Central memory CD8-positive, alpha-beta T cell (primary cell): ENCODE results near the gene USP32.
"Not testable (repeated sequence)": the region's sequence is repeated elsewhere in the genome, so short reads cannot be mapped to it uniquely, and the experiment has no call there.

Experiments used
- ATAC-seq: fragments of 150-1000 bp; cut with Tn5 transposase; replicated peaks from 2 replicates; pipeline ENCODE4 v1.10.0; 2022; ENCODE audit warnings: mild to moderate bottlenecking, moderate FRiP score, moderate number of reproducible peaks; ENCODE audit not compliant: poor library complexity, severe bottlenecking; ENCODE audit errors: extremely low read depth
- DNase-seq, 2 donors: peaks; one replicate each; pipeline ENCODE4 v3.0.0; 2021; ENCODE audit warnings: low spot score in 2 of 2
- H3K27ac Mint-ChIP-seq: one replicate; pipeline ENCODE4 v1.8.0; 2022; ENCODE audit warnings: low read depth, mild to moderate bottlenecking, moderate library complexity, mixed read lengths
- H3K27me3 Mint-ChIP-seq: one replicate; pipeline ENCODE4 v1.8.0; 2022; ENCODE audit warnings: mixed read lengths
- H3K36me3 Mint-ChIP-seq: one replicate; pipeline ENCODE4 v1.8.0; 2022; ENCODE audit warnings: mild to moderate bottlenecking, moderate library complexity, mixed read lengths; ENCODE audit not compliant: insufficient read depth
- H3K4me1 Mint-ChIP-seq: one replicate; pipeline ENCODE4 v1.8.0; 2022; ENCODE audit warnings: mixed read lengths
- H3K4me3 Mint-ChIP-seq: one replicate; pipeline ENCODE4 v1.8.0; 2022; ENCODE audit warnings: mild to moderate bottlenecking, moderate library complexity, mixed read lengths
- H3K9me3 Mint-ChIP-seq: one replicate; pipeline ENCODE4 v1.8.0; 2022; ENCODE audit warnings: mixed read lengths

Gene USP32

DNA sequence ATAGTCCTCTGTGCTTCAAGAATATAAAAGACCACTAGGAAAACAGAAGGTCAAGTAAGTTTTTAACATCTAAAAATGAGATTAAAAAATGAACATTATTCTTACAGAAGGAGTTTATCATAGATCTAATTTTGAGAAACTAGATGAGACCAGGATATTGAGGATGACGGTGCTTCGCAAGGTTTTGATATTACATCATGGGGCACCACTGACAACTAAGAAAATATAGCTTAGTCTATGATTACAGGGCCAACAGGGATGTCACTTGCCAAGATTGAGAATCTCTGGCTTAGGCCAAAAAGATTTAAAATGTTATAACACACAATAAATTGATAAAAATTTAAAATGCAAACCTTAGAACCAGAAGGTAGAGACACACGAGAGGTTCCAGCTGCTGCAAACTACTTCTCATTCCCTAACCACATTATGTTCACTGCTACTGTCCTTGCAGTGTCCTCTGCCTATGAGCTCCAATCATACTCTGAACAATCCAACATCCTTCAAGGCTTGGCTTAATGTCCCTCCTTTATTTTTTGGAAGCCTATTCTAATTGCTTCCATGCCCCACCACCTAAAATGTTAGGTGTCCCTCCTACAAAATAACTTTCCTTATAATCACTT is 33.2 kb downstream of the USP32 start:
- H3K4me1 Mint-ChIP-seq = peaks cover 35% of the 10 kb centered on the region
- no peak for ATAC-seq
- H3K27ac Mint-ChIP-seq = no peak overlapping the region

DNA sequence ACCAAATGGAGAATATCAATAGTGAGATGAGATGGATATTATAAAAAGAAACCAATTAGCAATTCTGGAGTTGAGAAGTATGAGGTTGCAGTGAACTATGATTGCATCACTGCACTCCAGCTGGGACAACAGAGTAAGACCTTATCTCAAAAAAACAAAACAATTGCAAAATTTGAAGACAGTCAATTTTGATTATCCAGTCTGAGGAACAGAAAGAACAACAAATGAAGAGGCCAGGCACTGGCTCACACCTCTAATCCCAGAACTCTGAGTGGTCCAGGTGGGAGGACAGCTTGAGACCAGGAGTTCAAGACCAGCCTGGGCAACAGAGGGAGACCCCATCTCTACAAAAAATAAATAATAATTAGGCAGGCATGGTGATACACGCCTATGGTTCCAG is 35.0 kb downstream of the USP32 start:
- DNase-seq (no peak), ATAC-seq (no peak)
- H3K27ac Mint-ChIP-seq = peak overlapping the region; percentile 4
- H3K36me3 Mint-ChIP-seq = peaks cover 2% of the 10 kb centered on the region
- H3K4me3 Mint-ChIP-seq = no peak overlapping the region
- no peaks in the 10 kb centered on the region for H3K9me3 Mint-ChIP-seq
- H3K4me1 Mint-ChIP-seq = peaks cover 42% of the 10 kb centered on the region
- H3K27me3 Mint-ChIP-seq = no peaks in the 10 kb centered on the region

More for the DNA sequence above, 33.2 kb downstream of the USP32 start:
- H3K27me3 Mint-ChIP-seq = no peaks in the 10 kb centered on the region
- H3K9me3 Mint-ChIP-seq = no peaks in the 10 kb centered on the region
- no peak overlapping the region for H3K4me3 Mint-ChIP-seq
- H3K36me3 Mint-ChIP-seq = peaks cover 2% of the 10 kb centered on the region
- no peak for DNase-seq

DNA sequence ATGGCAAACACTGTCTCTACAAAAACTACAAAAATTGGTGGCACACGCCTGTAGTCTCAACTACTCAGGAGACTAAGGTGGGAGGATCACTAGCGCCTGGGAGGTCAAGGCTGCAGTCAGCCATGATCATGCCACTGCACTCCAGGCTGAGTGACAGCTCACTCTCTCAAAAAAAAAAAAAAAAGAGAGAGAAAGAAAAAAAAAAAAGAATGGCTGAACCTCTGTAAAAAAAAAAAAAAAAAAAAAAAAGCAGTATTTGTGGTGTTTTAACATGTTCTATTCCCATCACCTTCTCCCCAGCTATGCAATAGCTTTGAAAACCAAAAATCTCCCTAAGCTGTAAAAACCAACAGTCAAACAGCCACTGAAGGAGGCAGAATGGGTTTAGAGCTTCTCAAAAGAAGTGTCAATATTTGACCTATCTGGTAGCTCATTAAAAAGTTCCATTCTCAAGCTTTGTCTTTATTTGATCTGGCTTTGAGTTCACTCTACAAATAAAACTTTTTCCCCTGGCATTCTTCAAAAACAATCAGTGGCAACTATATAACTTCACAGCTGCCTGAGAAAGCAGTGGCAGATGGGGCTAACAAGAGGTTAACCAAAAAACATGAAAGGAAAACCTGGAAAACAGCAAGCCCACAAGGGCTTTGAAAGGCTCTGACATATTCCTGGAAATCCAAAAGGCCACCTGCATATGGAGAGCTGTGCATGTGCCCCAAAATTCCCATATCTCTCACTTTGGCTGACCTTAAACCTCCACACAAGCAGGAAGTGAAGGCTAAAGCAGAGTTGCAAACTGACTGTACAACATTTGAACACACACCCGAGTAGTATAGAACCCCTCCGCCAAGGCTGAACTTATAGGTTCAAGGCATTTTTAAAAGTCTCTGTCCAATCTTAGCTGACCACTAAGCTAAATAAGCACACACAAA is 36.0 kb downstream of the USP32 start:
- peaks cover 42% of the 10 kb centered on the region for H3K4me1 Mint-ChIP-seq
- ATAC-seq (no peak), DNase-seq (no peak)
- no peak overlapping the region for H3K4me3 Mint-ChIP-seq
- no peaks in the 10 kb centered on the region for H3K9me3 Mint-ChIP-seq
- peaks cover 2% of the 10 kb centered on the region for H3K36me3 Mint-ChIP-seq
- no peaks in the 10 kb centered on the region for H3K27me3 Mint-ChIP-seq
- H3K27ac Mint-ChIP-seq = peak overlapping the region; percentile 29

DNA sequence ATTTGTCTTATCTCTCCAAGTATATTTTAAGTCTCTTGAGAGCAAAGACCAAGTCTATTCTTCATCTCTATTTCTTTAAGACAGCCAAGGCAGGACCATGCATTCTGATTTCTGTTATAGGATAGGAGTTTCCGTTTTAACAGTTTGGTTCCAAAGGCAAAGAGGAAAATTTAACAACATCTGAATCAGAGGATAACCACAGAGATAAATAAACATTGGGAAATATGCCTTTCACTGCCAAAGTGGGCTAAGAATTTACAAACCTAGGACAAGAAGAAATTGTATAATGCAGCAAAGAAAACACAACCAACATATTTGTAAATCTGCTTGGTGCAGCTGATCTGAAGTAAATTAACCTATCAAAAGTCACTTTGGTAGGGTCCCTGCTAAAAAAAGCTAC is 37.7 kb downstream of the USP32 start:
- peaks cover 40% of the 10 kb centered on the region for H3K4me1 Mint-ChIP-seq
- H3K4me3 Mint-ChIP-seq = no peak overlapping the region
- peaks cover 2% of the 10 kb centered on the region for H3K36me3 Mint-ChIP-seq
- no peak overlapping the region for H3K27ac Mint-ChIP-seq
- ATAC-seq = no peak
- no peak for DNase-seq
- no peaks in the 10 kb centered on the region for H3K9me3 Mint-ChIP-seq
- H3K27me3 Mint-ChIP-seq = no peaks in the 10 kb centered on the region

DNA sequence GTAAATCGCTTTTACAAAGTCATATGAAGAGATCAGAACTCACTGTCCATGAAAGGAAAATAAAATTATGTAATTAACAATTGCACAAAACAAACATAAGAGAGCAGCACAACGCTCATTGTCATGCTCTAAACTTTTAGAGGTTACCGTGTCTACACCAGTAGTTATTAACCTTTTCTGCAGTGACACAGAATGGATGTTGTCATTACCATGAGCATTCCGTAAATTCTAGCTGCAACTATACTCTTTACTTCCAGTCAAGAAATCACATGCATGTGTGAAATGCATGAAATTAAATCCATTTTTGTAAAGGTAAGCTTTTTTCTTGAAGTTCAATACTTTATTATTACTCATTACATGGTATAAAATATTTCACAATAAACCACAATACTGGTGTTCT is 38.2 kb downstream of the USP32 start:
- H3K27me3 Mint-ChIP-seq = no peaks in the 10 kb centered on the region
- H3K27ac Mint-ChIP-seq = no peak overlapping the region
- DNase-seq (no peak), ATAC-seq (no peak)
- H3K9me3 Mint-ChIP-seq = no peaks in the 10 kb centered on the region
- no peak overlapping the region for H3K4me3 Mint-ChIP-seq
- H3K36me3 Mint-ChIP-seq = no peaks in the 10 kb centered on the region
- peaks cover 36% of the 10 kb centered on the region for H3K4me1 Mint-ChIP-seq

DNA sequence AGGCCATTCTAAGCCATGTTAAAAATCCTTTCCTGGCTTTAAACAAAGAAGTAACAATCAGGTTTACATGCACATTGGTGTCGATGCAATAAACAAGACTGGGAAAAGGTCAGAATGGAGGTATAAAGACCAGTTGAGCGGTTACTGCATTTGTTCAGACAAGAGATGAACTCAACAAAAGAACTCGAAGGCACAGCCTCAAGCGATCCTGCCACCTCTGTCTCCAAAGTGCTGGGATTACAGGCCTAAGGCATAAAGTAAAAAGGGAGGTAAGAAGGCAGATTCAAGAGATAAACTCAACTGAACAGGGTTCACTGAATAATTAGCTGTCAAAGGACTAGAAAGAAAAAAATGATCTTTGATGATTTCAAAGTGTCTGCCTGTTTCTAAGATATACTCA is 39.4 kb downstream of the USP32 start:
- Mint-ChIP-seq H3K4me3 (no peak overlapping the region), H3K4me1 (peaks cover 41% of the 10 kb centered on the region), H3K27me3 (no peaks in the 10 kb centered on the region), H3K27ac (no peak overlapping the region), H3K9me3 (no peaks in the 10 kb centered on the region), H3K36me3 (no peaks in the 10 kb centered on the region)
- ATAC-seq = no peak
- no peak for DNase-seq

DNA sequence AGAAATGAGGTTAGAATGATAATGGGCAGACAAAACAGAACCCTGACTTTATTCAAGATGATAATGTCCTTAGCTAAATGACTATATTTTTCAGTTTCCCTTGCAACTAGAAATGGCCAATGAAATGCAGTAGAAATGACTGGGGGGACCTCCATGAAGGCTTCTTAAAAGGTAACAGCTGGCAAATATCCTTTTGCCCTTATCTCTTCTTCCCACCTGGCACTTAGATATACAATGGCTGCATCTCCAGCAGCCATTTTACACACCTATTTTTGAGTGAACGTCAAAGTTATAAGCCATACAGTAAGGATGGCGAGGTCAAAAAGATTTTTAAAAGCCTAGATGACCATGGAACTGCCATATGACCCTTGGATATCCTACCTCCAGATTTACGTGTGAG is 39.9 kb downstream of the USP32 start:
- H3K27ac Mint-ChIP-seq = no peak overlapping the region
- no peaks in the 10 kb centered on the region for H3K36me3 Mint-ChIP-seq
- no peak for DNase-seq
- ATAC-seq = no peak
- no peaks in the 10 kb centered on the region for H3K27me3 Mint-ChIP-seq
- no peak overlapping the region for H3K4me3 Mint-ChIP-seq
- H3K4me1 Mint-ChIP-seq = peaks cover 41% of the 10 kb centered on the region
- no peaks in the 10 kb centered on the region for H3K9me3 Mint-ChIP-seq

DNA sequence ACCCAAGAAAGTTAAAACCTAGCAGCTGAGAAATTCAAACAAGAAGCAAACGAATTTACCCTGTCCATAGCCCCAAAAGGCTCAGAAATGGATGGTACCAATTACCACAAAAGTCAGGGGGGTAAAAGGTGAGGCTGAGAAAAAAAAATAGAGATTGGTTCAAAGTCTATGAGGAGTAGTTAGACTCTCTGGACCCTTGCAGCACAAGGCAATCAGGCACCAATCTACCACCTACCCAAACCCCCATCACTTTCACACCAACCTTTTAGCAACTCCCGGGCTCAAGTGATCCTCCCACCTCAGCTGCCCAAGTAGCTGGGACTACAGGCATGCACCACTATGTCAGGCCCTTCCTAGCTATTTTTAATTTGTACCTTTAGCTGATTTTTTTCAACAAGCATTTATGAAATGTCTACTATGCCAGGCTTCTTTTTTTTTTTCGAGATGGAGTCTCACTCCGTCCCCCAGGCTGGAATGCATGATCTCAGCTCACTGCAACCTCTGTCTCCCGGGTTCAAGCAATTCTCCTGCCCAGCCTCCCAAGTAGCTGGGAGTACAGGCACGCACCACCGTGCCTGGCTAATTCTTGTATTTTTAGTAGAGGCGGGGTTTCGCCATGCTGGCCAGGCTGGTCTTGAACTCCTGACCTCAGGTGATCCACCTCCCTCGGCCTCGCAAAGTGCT is 40.8 kb downstream of the USP32 start:
- ATAC-seq = no peak
- H3K27ac Mint-ChIP-seq = no peak overlapping the region
- peaks cover 32% of the 10 kb centered on the region for H3K4me1 Mint-ChIP-seq
- no peaks in the 10 kb centered on the region for H3K27me3 Mint-ChIP-seq
- no peaks in the 10 kb centered on the region for H3K9me3 Mint-ChIP-seq
- no peak for DNase-seq
- H3K4me3 Mint-ChIP-seq = no peak overlapping the region
- H3K36me3 Mint-ChIP-seq = no peaks in the 10 kb centered on the region

DNA sequence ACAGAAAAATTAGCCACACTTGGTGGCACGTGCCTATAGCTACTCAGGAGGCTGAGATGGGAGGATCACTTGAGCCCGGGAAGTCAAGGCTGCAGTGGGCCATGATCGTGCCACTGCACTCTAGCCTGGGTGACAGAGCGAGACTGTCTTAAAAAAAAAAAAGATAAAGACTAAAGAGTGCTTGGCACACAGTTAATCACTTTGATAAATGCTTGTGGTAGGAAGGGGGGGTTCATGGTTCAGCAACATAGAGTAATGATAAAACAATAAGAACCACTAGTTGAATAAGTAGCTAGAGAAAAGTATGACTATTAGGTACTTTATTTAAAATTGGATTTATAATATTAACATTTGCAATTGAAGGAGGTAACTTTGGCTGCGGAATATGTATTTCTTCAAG is 43.3 kb downstream of the USP32 start:
- H3K27me3 Mint-ChIP-seq = no peaks in the 10 kb centered on the region
- H3K27ac Mint-ChIP-seq = no peak overlapping the region
- DNase-seq = no peak
- H3K9me3 Mint-ChIP-seq = no peaks in the 10 kb centered on the region
- H3K4me3 Mint-ChIP-seq = no peak overlapping the region
- no peak for ATAC-seq
- peaks cover 12% of the 10 kb centered on the region for H3K4me1 Mint-ChIP-seq
- peaks cover 5% of the 10 kb centered on the region for H3K36me3 Mint-ChIP-seq

DNA sequence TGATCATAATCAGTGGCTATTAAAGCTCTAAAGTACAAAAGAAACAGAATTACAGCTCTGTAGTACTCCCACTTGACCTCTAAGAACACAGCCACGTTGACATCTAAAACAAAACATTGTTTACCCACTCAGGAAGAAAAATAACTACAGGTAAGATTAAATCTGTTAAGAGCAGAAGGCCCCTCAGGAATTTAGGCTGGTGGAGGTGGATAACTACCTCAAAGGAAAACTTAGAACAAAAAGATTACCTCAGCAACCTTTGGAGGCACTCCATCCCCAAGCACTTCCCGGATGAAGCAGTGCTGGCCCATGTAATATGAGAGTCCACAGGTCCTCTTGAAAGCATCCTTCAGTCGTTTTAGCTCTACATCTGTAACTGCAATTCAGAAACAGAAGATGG is 46.7 kb downstream of the USP32 start:
- ATAC-seq (no peak), DNase-seq (no peak)
- H3K9me3 Mint-ChIP-seq = no peaks in the 10 kb centered on the region
- no peak overlapping the region for H3K27ac Mint-ChIP-seq
- H3K27me3 Mint-ChIP-seq = no peaks in the 10 kb centered on the region
- H3K36me3 Mint-ChIP-seq = peaks cover 13% of the 10 kb centered on the region
- H3K4me1 Mint-ChIP-seq = peaks cover 14% of the 10 kb centered on the region
- no peak overlapping the region for H3K4me3 Mint-ChIP-seq

DNA sequence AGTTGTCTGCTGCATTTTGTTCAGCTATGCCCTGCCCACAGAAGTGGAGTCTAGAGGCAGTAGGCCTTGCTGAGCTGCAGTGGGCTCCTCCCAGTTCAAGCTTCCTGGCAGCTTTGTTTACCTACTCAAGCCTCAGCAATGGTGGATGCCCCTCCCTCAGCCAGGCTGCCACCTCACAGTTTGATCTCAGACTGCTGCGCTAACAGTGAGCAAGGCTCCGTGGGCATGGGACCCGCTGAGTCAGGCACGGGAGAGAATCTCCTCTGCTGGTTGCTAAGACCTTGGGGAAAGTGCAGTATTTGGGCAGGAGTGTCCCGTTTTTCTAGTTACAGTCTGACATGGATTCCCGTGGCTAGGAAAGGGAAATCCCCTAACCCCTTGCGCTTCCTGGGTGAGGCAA is 49.4 kb downstream of the USP32 start:
- DNase-seq, H3K4me3 Mint-ChIP-seq, H3K27me3 Mint-ChIP-seq, H3K9me3 Mint-ChIP-seq, H3K27ac Mint-ChIP-seq, H3K4me1 Mint-ChIP-seq, ATAC-seq: not testable (repeated sequence)
- peaks cover 14% of the 10 kb centered on the region for H3K36me3 Mint-ChIP-seq

DNA sequence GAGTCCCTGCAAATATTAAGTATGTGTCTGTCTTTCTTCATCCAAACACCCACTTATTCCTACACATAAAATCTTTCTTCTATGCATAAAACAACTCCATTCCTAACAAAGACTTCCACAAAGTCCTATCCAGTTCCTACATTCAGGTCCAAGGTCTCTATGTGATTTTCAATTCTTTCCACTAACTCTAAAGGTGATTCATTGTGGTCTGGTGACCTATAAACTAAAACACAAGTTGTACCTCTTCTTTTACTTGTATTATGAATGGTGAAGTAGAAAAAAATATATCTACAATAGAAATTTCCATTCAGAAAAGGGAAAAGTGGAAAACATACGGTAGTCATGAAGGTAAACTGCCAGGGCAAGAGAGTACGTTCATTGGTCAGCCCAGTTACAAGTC is 56.6 kb downstream of the USP32 start:
- Mint-ChIP-seq H3K36me3 (peaks cover 5% of the 10 kb centered on the region), H3K27ac (no peak overlapping the region), H3K27me3 (no peaks in the 10 kb centered on the region), H3K4me3 (no peak overlapping the region), H3K9me3 (no peaks in the 10 kb centered on the region), H3K4me1 (peaks cover 7% of the 10 kb centered on the region)
- DNase-seq = no peak
- ATAC-seq = no peak

DNA sequence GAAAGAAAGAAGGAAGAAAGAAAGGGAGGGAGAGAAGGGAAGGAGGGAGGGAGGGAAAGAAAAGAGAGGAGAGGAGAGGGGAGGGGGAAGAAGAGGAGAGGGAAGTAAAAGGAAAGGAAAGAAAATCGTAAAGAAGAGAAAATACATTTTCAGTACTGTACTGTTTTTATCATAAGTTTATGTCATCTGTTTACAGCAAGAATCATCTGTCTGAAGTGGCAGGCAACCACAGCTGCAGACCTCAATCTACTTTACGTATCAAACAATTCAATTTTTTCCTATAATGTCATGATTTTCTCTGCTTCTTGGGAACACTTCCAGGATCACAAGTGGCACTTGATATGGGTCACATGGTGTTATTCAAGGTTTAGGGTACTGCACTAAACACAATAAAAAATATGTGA is 58.3 kb downstream of the USP32 start:
- DNase-seq (no peak), ATAC-seq (no peak)
- Mint-ChIP-seq H3K9me3 (no peaks in the 10 kb centered on the region), H3K4me1 (peaks cover 11% of the 10 kb centered on the region), H3K36me3 (peaks cover 5% of the 10 kb centered on the region), H3K4me3 (no peak overlapping the region), H3K27me3 (no peaks in the 10 kb centered on the region), H3K27ac (no peak overlapping the region)
